RCC 7860 (cell line): ENCODE data around the gene SIGLEC8.
A peak's percentile ranks its signal among the peaks of the same experiment; 100 is the strongest.
"Not testable (repeated sequence)": the region's sequence is repeated elsewhere in the genome, so short reads cannot be mapped to it uniquely, and the experiment has no call there.

Experiments used
- DNase-seq: peaks from one replicate; pipeline ENCODE4 v3.0.0-alpha.2; 2015; ENCODE audit warnings: low spot score
- FAIRE-seq: peaks from 2 replicates; lab custom pipeline; 2012; peaks lifted over from hg19 to GRCh38; lab: Jason Lieb, UNC

Gene SIGLEC8

DNA sequence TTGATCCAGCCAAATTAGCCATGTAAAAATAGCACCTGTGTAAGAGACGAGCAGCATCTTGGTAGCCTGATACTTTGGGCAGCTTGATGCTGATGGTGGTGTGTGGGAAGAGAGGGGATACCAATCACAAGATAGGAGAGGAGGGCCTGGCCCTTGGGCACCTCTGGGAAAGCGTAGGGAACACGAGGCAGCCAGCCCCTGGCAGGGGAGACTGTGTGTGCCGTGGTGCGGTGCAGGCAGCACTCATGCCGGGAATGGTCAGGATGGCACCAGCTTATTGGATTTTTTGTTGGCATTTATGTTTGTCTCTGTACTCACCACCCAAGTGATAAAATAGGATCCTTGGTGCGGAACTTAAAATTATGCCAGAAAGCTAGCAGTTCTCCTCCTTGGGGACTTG lies 10.2 kb downstream of the SIGLEC8 start:
- DNase-seq (no peak), FAIRE-seq (no peak)

DNA sequence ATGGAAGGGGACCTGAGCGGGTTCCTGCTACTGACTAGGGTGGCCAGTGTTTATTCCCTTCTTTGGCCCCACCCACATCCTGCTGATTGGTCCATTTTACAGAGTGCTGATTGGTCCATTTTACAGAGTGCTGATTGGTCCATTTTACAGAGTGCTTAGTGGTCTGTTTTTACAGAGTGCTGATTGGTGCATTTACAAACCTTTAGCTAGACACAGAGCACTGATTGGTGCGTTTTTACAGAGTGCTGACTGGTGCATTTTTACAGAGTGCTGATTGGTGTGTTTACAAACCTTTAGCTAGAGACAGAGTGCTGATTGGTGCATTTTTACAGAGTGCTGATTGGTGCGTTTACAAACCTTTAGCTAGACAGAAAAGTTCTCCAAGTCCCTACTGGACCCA lies 10.7 kb downstream of the SIGLEC8 start:
- FAIRE-seq, DNase-seq: not testable (repeated sequence)

DNA sequence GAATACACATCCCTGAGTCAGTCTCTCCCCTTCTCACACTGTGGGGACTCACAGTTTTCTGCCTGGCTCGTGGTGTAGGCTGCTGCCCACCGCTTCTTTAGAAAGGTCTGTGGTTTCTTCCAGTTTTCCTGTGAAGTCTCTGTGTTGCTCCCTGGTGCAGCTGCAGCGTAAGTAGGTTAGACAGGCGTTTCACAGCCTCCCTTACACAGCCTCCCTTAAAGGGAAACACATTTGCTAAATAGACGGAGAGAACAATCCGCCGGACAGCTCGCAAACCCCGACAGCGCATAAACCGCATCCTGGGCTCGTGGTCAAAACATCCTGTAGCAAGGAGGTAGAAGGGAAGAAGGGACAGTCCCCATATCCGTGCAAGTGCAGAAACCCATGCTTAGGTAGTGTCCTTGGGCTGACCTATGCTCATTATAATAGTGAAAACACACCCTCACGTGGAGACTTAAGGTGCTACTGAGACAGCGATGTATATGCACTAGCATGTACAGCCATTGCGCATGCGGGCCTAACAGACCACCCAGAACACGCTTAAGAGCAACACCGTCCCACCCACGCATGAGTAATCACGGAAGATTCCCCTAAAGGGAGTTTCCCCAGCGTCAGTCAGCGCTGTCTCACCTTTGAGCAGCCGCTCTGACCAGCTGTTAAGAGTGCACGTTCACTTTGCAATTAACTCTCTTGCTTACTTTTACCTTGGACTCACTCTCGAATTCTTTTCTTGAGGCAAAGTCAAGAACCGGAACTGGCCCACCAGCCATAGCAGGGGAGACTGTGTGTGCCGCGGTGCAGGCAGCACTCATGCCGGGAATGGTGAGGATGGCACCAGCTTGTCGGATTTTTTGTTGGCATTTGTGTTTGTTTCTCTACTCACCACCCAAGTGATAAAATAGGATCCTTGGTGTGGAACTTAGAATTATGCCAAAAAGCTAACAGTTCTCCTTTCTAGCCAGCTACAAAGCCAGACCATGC lies 16.6 kb downstream of the SIGLEC8 start:
- peak; percentile 45 for DNase-seq
- FAIRE-seq: no peak

DNA sequence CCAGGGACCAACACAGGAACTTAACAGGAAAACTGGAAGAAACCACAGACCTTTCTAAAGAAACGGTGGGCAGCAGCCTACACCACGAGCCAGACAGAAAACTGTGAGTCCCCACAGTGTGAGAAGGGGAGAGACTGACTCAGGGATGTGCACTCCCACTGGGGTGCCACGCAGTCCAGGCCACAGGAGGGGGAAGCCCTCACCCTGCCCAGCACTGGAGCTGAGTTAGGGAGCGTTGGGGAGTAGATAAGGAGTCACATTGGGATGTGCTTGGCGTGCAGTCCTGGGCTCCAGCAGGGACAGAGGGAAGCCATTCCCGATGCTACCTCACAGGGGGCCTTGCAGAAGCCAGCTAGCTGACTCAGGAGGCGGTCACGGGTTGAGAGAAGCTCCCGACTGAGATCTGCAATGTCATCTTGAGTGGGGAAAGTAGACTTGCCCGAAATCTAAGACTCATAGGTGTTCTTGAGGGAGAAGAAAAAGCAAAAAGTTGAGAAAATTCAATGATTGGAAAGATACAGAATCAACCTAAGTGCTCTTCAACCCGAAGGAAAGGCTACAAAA lies 17.3 kb downstream of the SIGLEC8 start:
- DNase-seq (peak; percentile 42), FAIRE-seq (no peak)

DNA sequence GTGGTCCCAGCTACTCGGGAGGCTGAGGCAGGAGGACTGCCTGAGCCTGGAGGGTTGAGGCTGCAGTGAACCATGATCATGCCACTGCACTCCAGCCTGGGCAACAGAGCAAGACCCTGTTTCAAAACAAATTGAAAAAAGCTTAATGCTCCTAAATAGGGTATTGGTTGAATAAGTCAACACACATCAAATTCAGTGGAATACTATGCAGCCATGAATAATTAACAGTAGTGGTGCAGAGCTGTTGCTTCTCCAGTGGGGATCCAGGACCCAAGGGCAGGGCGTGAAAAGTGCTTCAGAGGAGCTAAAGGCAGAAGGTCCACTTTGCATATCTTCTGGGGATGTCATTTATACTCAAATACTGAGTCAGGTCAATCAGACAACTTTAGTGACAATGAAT lies 18.2 kb downstream of the SIGLEC8 start:
- no peak for FAIRE-seq
- no peak for DNase-seq

DNA sequence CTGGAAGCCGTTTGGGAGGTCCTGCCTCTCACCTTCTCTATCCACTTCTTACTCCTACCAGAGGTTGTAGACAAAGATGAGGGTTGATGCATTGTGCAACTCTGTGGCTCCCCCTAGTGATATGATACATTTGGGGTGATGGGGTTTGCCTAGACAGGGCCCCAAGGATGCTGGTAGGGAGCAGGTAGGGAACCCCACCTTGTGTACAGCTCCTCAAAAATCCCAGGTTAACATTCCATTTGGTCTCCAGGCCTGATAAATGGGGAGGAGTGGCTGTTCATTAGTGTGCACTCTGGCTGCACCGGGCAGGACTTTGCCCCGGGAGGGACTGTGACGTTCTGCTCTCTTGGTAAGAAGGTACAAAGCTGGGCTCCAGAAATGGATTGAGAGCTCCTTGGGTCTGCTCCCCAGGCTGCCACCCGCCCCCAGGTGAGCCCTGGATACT lies 19.2 kb downstream of the SIGLEC8 start:
- DNase-seq: no peak
- FAIRE-seq: no peak

DNA sequence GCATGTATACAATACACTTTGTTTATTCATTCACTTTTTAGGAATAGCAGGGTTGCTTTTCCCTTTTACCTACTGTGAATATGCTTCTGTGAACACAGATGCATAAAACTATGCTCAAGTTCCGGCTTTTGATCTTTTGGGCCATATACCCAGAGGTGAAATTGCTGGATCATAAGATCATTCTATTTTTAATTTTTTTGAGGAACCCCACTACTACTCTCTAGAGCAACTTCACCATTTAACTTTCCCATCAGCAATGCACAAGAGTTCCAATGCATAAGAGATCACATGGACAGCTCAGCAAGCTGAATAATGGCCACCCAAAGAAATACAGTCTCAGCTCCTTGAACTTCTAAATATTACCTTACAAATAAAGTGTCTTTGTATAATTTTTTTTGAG lies 23.8 kb downstream of the SIGLEC8 start:
- no peak for DNase-seq
- FAIRE-seq: no peak

DNA sequence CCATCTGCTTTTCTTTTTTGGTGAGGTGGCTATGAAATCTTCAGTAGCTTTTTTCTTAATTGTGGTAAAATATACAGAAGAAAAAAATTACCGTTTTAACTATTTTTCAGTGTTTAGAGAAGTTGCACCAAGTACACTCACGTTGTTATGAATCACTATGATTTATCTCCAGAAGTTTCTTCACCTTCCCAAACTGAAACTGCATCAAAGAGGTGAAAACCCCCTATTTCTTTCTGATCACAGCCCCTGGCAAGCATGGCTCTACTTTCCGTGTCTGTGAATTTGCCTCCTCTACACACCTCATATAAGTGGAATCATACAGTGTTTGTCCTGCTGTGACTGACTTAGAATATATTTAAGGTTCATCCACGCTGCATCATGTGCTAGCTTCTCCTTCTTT lies 25.2 kb downstream of the SIGLEC8 start:
- no peak for DNase-seq
- no peak for FAIRE-seq

DNA sequence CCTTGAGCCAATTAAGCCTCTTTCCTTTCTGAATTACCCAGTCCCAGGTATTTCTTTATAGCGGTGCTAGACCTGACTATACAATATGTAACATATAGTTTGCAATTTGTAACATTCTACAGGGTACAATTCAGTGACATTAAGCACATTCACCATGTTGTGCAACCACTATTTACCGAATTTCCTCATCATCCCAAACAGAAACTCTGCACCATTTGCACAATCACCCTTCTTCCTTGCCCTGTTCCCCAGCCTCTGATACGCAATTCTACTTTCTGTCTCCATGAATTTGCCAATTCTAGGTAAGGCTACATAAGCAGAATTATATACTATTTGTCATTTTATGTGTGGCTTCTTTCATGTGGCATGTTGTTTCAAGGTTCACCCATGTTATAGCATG lies 27.1 kb downstream of the SIGLEC8 start:
- DNase-seq (no peak), FAIRE-seq (no peak)

DNA sequence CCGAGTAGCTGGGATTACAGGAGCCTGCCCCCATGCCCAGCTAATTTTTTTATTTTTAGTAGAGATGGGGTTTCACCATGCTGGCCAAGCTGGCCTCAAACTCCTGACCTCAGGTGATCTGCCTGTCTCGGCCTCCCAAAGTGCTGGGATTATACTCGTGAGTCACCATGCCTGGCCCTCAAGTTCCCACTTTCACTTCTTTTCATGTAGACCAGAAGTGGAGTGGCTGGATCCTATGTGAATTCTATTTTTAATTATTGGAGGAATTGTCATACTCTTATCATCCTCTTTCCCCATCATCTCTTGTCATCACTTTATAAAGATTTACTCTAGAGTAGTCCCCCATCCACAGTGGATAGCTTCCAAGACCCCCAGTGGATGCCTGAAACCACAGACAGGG lies 28.0 kb downstream of the SIGLEC8 start:
- FAIRE-seq (no peak), DNase-seq (no peak)

DNA sequence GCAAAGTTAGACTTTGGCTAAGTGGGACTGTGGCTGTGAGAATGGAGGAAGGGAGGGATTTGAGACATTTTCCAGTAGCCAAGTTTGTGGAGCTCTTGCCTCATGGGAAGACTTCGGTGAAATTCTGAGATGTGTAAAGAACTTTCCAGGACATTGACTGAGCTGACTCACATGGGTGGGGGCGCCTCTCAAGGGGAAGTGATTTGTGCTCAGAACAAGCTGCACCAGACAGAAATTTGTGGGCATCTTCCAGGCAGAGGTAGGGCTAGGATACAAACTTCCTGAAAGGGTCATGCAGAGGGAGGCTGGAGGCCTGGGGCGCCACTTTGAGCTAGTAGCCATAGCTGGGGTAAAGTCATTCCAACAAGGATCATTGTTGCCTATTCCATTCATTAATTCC lies 31.1 kb downstream of the SIGLEC8 start:
- no peak for DNase-seq
- FAIRE-seq: no peak

DNA sequence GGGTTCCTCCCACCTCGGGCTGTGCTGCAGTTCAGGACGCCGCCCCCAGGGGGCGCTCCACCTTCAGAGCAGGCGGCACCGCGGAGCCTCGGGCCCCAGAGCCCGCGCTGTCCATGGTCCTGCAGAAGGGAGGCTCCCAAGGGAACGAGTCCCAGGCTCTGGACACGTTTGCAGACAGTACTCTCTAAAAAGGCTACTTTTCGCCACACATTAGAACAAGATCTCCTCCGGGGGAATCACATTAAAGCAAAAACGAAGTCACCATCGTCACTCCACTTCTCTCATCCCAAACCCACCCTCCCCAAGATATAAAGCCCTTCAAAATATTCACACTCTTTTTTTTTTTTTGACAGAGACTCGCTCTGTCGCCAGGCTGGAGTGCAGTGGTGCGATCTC lies 36.2 kb downstream of the SIGLEC8 start:
- DNase-seq (peak; percentile 49), FAIRE-seq (no peak)

DNA sequence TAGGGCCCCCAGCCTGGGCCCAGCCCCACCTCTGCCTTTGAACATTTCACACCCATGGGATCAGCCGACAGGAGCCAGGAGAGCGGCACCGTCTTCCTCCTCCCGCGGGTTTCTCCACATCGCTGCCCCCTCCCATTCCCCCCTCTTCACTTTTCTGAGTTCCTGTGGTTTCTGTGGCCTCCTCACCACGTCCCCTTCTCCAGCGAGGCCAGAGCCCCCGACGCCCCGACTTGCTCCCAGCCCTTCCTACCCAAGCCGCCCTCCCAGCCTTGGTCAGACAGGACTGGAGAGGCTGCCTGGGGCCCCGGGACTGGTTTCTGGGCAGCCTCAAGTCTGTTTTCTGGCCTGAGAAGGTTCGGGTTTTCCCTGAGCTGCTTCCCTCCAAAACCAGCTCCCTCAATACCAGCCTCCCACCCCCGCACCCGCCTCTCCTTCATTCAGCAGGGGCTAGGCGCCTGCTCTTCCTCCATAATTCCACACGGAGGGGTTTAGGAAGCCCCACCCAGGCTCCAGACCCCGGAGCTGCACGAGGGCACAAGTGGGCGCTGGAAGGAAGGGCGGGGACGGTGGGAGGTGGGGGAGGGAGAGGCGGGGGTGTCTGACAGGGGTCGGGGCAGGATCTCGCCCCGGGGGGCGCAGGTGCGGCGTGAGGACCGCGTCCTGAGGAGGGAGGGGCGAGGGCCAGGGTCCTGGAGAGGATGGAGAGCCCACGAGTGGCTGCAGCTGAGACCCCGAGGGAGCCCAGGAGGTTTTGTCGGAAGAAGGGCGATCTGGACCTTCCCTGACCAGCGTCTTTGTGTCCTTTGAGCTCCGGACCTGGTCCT lies 36.8 kb downstream of the SIGLEC8 start:
- DNase-seq (no peak), FAIRE-seq (no peak)

DNA sequence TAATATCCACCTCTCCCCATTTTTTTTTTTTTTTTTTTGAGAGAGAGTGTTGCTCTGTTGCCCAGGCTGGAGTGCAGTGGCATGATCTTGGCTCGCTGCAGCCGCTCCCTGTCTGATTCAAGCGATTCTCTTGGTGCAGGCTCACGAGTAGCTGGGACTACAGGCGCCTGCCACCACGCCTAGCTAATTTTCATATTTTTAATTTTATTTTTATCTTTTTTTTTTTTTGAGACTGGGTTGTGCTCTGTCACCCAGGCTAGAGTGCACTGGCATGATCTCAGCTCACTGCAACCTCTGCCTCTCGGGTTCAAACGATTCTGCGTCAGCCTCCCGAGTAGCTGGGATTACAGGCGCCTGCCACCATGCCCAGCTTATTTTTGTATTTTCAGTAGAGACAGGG lies 37.7 kb downstream of the SIGLEC8 start:
- FAIRE-seq, DNase-seq: not testable (repeated sequence)

DNA sequence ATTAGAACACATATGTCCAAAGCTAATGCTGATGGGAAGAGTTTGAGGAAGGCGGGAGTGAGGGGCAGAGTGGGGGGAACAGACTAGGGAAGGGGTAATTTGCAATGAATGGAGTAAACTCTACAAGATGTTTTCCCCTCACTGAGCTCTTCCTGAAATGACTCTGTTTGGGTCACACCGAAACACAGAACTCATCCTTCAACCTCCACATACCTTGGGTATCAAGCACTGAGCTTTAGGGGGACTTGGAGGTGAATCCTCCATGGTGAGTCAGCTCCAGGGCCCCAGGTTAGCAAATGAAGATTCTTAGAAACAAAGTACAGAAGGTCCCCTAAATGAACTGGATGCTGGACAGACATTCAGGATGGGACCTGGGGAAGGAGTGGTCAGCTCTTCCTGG lies 39.5 kb downstream of the SIGLEC8 start:
- FAIRE-seq: no peak

DNA sequence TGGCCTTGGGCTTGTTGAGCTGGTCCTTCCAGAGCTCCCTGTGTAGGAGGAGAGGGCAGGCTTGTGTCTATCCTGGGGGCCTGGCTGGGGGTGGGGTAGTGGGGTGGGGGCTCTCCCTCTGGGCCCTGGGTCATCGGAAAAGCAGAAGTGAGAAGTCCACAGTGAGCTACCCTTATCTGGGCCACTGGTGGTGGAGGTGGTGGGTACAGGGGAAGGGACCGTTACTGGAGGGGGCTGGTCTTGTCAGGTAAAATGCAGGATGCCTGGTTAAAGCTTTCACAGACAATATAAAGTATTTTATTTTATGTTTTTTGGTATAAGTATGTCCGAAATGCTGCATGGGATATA lies 40.5 kb downstream of the SIGLEC8 start:
- no peak for FAIRE-seq
- no peak for DNase-seq

More for the DNA sequence above, 39.5 kb downstream of the SIGLEC8 start:
- DNase-seq: no peak

DNA sequence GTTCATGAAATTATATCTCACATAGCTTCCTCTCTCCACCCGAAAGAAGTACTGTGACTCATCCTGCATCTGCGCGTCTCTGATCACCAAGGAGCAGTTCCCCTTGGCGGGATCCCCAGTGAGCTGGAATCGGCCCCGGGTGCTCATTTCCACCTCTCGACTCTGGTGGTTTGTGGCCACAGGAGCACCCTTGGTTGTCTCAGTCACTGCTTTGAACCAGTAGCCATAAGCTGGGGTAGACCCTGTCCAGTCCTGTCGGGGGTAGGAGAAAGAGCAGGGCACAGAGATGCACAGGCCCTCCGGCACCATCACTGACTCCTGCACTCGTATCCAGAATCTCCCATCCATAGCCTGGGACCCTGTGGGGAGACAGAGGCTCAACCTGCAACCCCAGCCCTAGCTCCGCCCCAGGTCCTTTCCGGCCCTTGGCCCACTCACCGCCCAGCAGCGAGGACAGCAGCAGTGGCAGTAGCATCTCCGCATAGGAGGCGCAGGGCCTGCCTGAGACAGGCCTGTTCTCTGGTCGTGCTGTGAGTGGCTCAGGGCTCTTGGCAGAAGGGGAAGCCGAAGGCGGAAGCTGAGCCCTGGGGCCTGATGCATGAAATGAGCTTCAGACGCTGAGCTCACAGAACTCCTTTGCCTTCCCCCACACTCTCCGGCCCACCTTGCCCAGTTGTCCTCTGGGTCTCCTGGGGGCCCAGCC lies 41.0 kb downstream of the SIGLEC8 start, which contains the start of gene SIGLEC10:
Gene SIGLEC10, minus strand, starts transcription at position 536 of the 703 bp plus-strand sequence. Its CDS starts 61 bp downstream, at position 475.
- no peak for DNase-seq
- FAIRE-seq: no peak

DNA sequence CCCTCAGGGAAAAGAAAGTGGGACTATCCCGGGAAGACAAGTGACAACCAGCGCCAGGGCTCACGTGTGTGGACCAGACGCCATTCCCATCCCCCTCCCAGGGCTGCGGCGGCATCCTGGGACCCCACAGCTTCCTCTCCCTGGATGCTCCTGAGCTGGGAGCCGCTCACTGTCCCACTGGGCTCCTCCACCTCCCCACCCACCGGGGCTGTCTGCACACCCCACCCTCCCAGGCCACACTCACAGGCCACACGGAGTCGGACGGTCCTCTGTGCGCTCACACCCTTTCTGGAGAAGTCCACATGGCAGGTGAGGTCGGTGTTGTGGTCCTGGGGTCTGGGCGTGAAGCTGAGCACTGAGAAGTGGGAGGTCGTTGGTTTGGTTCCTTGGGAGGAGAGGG lies 41.8 kb downstream of the SIGLEC8 start:
- FAIRE-seq, DNase-seq: not testable (repeated sequence)

DNA sequence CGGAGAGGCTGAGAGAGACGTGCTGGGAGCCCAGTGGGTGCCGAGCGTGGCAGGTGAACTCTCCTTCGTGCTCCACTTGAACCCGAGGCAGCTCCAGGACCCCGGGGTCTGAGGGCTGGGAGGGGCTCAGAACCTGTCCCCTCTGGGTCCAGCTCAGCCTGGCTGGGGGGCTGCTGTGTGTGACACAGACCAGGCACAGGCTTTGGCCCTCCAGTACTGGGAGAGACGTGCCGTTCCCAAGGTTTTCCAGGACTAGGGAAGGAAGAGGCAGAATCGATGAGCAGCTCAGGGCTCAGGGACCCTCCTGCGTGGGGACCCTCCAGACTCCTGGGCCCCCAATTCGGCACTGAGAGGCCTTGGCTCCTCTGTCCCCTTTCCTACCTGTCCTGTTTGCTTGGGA lies 43.1 kb downstream of the SIGLEC8 start:
- DNase-seq (no peak), FAIRE-seq (no peak)

DNA sequence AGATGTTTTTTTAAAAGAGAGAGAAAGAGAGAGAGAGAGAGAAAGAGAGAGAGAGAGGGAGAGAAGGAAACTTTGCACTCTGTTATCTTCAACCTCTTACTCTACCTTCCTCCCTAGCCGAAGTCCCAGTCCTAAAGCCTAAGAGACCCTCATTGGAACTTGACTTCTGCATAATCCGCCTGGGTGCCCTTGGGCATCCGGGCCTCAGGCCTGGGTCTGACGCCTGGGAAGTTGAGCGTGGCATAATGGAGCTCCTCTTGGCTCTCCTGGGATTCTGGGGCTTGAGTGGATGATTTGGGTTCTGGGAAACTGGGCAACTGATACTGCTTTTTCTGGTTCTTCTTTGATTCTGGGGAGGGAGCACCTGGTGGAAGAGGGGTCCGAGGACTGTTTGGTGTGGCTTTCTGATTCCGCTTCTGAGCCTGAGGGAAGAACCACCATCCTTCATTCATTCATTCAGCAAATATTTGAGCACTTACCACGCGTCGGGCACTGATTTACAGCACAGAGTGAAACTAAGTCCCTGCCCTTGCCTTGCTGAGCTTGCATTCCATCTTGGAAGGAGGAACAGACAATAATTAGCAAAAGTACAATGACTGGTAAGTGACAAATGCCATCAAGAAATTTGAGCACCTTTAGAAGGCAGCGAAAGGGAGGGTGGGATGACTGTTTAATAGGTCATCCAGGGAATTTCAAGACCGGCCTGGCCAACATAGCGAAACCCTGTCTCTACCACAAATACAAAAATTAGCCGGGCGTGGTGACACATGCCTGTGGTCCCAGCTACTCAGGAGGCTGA lies 47.1 kb downstream of the SIGLEC8 start:
- DNase-seq: peak; percentile 5

More for the DNA sequence above, 47.1 kb downstream of the SIGLEC8 start:
- FAIRE-seq: no peak
